K562 (cell line): ENCODE data around the gene RNF145.
"Not testable (repeated sequence)": the region's sequence is repeated elsewhere in the genome, so short reads cannot be mapped to it uniquely, and the experiment has no call there.

Experiments used
- CTCF ChIP-seq, 3 experiments: IDR thresholded peaks in 2 of 3; conservative IDR thresholded peaks in 1 of 3; 2 replicates each; pipeline ENCODE4 v1.5.1; 2011 to 2012; ENCODE audit warnings: low read length in 3 of 3, mild to moderate bottlenecking in 3 of 3, control low read depth in 2 of 3, improper control_type of control experiment in 1 of 3, inconsistent platforms in 1 of 3, low read depth in 1 of 3, mixed read lengths in 1 of 3, moderate library complexity in 1 of 3; ENCODE audit not compliant: insufficient read depth in 2 of 3
- TEAD4 ChIP-seq, 2 experiments: sonication (generic) in 1 of 2; formaldehyde crosslinking in 1 of 2; IDR thresholded peaks; 2 replicates each; pipeline versions ENCODE4 v1.6.1 to v1.8.0; 2012 to 2022; ENCODE audit warnings: borderline replicate concordance in 1 of 2, inconsistent platforms in 1 of 2, low read length in 1 of 2, mild to moderate bottlenecking in 1 of 2, missing genetic modification reagents in 1 of 2

GRCh38 chr5:159228097-159228496 lies 18.7 kb upstream of the RNF145 start:
- TF ChIP-seq TEAD4 (IDR thresholded peaks at IDR 0.05; ENCODE audit: low read length); TEAD4 (CRISPR knock-in tag; IDR thresholded peaks at IDR 0.05; ENCODE audit: borderline replicate concordance); CTCF (IDR thresholded peaks at IDR 0.05 in 2 of 3, conservative IDR thresholded peaks at IDR 0.05 in 1 of 3; ENCODE audit: insufficient read depth in 2 of 3, low read depth in 1 of 3, low read length in 3 of 3): not testable (repeated sequence)
